ENCODE results near the gene DIAPH1. TPM values are rescaled to one million over a fixed set of nuclear protein-coding genes. Genes with fewer than 3 reads are reported as not detected.

Gene DIAPH1
- total RNA-seq, 1 donor from 2014 or later, result 136 TPM

GRCh38 chr5:141654298-141654697, 35.5 kb upstream of the DIAPH1 start:
- ATAC-seq (ENCODE audit: low read depth), result no peak
- Mint-ChIP-seq H3K4me3 (no peak overlapping the region), H3K27ac (no peak overlapping the region), H3K4me1 (peaks cover 25% of the 10 kb centered on the region), H3K36me3 (ENCODE audit: low read depth) (peaks cover 3% of the 10 kb centered on the region), H3K9me3 (no peaks in the 10 kb centered on the region), H3K27me3 (peaks cover 6% of the 10 kb centered on the region)
- CTCF ChIA-PET, result no interaction called here
- POLR2A ChIA-PET, result no interaction called here
- TF ChIP-seq CTCF (IDR thresholded peaks at IDR 0.05), result no peak
- intact Hi-C loops (cut with micrococcal nuclease), result no loop called here
- no peak for DNase-seq

GRCh38 chr5:141651728-141652105, 32.9 kb upstream of the DIAPH1 start:
- no peak for ATAC-seq (ENCODE audit: low read depth)
- Mint-ChIP-seq H3K36me3 (ENCODE audit: low read depth) (peaks cover 23% of the 10 kb centered on the region), H3K27me3 (peaks cover 3% of the 10 kb centered on the region), H3K9me3 (no peaks in the 10 kb centered on the region), H3K27ac (peak overlapping the region; percentile 96), H3K4me1 (peaks cover 29% of the 10 kb centered on the region), H3K4me3 (peak overlapping the region; percentile 98)
- ChIA-PET POLR2A (interaction anchor here (0.8 to 2.7 kb wide), 14 partner anchors 10 to 331 kb away, joined by 3 to 50 read pairs (median 8); partner anchors contain the start of genes DELE1, DIAPH1, HDAC3 and RELL2), CTCF (interaction anchor here (1.3 to 2.8 kb wide), 7 partner anchors 10 to 239 kb away, joined by 3 to 11 read pairs (median 8); partner anchors contain the start of genes HDAC3, PCDHGA10 and RELL2)
- no peak for TF ChIP-seq CTCF (IDR thresholded peaks at IDR 0.05)
- DNase-seq, result no peak
- intact Hi-C loops (cut with micrococcal nuclease), result loop anchor here (1.0 to 2.0 kb wide), 4 partner anchors 13 to 59 kb away; partner anchors contain the start of gene ARAP3

- peak within 1 kb of the TSS; percentile 96 for H3K27ac Mint-ChIP-seq
- H3K36me3 Mint-ChIP-seq (ENCODE audit: low read depth), result peaks cover 29% of the 10 kb centered on the region
- ChIA-PET CTCF (interaction anchor here (0.5 to 2.8 kb wide), 9 partner anchors 9 to 428 kb away, joined by 3 to 11 read pairs (median 6); partner anchors contain the start of genes HDAC3, PCDHB14, PCDHGA10 and RELL2), POLR2A (interaction anchor here (0.6 to 2.7 kb wide), 23 partner anchors 9 to 331 kb away, joined by 3 to 50 read pairs (median 5); partner anchors contain the start of genes DELE1, DIAPH1, HDAC3 and RELL2)
- peaks cover 3% of the 10 kb centered on the region for H3K27me3 Mint-ChIP-seq
- H3K4me1 Mint-ChIP-seq, result peaks cover 29% of the 10 kb centered on the region
- H3K9me3 Mint-ChIP-seq, result no peaks in the 10 kb centered on the region
- peak; percentile 83 for DNase-seq
- peak; percentile 99 for ATAC-seq (ENCODE audit: low read depth)
- peak within 1 kb of the TSS; percentile 98 for H3K4me3 Mint-ChIP-seq
- TF ChIP-seq CTCF (IDR thresholded peaks at IDR 0.05), result no peak
- intact Hi-C loops (cut with micrococcal nuclease), result loop anchor here (1.0 to 2.0 kb wide), 4 partner anchors 13 to 59 kb away; partner anchors contain the start of gene ARAP3
These were observed 32.3 kb upstream of the DIAPH1 start, which contains the start of gene FCHSD1 for GRCh38 chr5:141650851-141651727. Gene FCHSD1, minus strand, starts transcription at chr5:141651418. Its CDS starts 50 bp downstream, at chr5:141651368.

GRCh38 chr5:141649972-141650371, 31.2 kb upstream of the DIAPH1 start:
- intact Hi-C loops (cut with micrococcal nuclease), result loop anchor here (2.0 kb wide), 1 partner anchor 33 kb away; the partner anchor contains the start of gene ARAP3
- H3K27me3 Mint-ChIP-seq, result no peaks in the 10 kb centered on the region
- H3K9me3 Mint-ChIP-seq, result no peaks in the 10 kb centered on the region
- peak overlapping the region; percentile 41 for H3K27ac Mint-ChIP-seq
- TF ChIP-seq CTCF (IDR thresholded peaks at IDR 0.05), result no peak
- H3K4me1 Mint-ChIP-seq, result peaks cover 29% of the 10 kb centered on the region
- ChIA-PET CTCF (no interaction called here), POLR2A (interaction anchor here (0.6 to 2.6 kb wide), 4 partner anchors 8 to 199 kb away, joined by 5 to 50 read pairs (median 16); partner anchors contain the start of genes HDAC3 and RELL2)
- ATAC-seq (ENCODE audit: low read depth), result no peak
- H3K36me3 Mint-ChIP-seq (ENCODE audit: low read depth), result peaks cover 39% of the 10 kb centered on the region
- DNase-seq, result no peak
- H3K4me3 Mint-ChIP-seq, result peak overlapping the region; percentile 98

Measured in activated B cell treated with CpG ODN at 0.5 μM for 24 hours (primary cell).